T47D (cell line): Measurements from ENCODE around the gene CACNG3.
A peak's percentile ranks its signal among the peaks of the same experiment; 100 is the strongest.
"Not testable (repeated sequence)": the region's sequence is repeated elsewhere in the genome, so short reads cannot be mapped to it uniquely, and the experiment has no call there.

Experiments
- DNase-seq, 2 experiments: peaks; one replicate each; pipeline versions ENCODE4 v3.0.0 to v3.0.0-alpha.2; 2011 to 2012; ENCODE audit warnings: low read depth in 1 of 2, low spot score in 1 of 2
- JUND ChIP-seq: IDR thresholded peaks from 2 replicates; pipeline ENCODE4 v1.6.1; 2012; ENCODE audit warnings: low read depth
- in situ Hi-C: cut with HindIII; loops from 2 replicates; pipeline ENCODE4 v1.10.0; 2016; ENCODE audit warnings: low sequenced_read_pairs, low pct_unique_long_range_greater_than_20kb

The CACNG3 gene

GRCh38 chr16:24255456-24256371 is at the start of gene CACNG3:
TSS of gene CACNG3 (plus strand) at chr16:24256335. CDS start at chr16:24256755, 420 bp downstream.
- DNase-seq, result peak; percentile 49 to 75
- in situ Hi-C loops, result no loop called here
- TF ChIP-seq JUND, result no peak

- TF ChIP-seq JUND, result no peak
- no peak for DNase-seq
- in situ Hi-C loops, result no loop called here
Measured at GRCh38 chr16:24206926-24207325, 49.2 kb upstream of the CACNG3 start.

GRCh38 chr16:24208710-24209109 is 47.4 kb upstream of the CACNG3 start:
- in situ Hi-C loops, result no loop called here
- TF ChIP-seq JUND, result no peak
- DNase-seq, result no peak

GRCh38 chr16:24214992-24215391 is 41.1 kb upstream of the CACNG3 start:
- no peak for DNase-seq
- TF ChIP-seq JUND, result no peak
- in situ Hi-C loops, result no loop called here

- DNase-seq, result no peak
- TF ChIP-seq JUND, result no peak
- in situ Hi-C loops, result no loop called here
Measured at GRCh38 chr16:24216961-24217360, 39.2 kb upstream of the CACNG3 start.

- no peak for TF ChIP-seq JUND
- in situ Hi-C loops, result no loop called here
- no peak for DNase-seq
Measured at GRCh38 chr16:24217461-24217860, 38.7 kb upstream of the CACNG3 start.

- no peak for TF ChIP-seq JUND
- in situ Hi-C loops, result no loop called here
- no peak for DNase-seq
Measured at GRCh38 chr16:24218299-24218698, 37.8 kb upstream of the CACNG3 start.

GRCh38 chr16:24221219-24221618 is 34.9 kb upstream of the CACNG3 start:
- DNase-seq, result no peak
- in situ Hi-C loops, result no loop called here

GRCh38 chr16:24228514-24228913 is 27.6 kb upstream of the CACNG3 start:
- TF ChIP-seq JUND, result no peak
- DNase-seq, result no peak
- in situ Hi-C loops, result no loop called here

More at GRCh38 chr16:24221219-24221618, 34.9 kb upstream of the CACNG3 start:
- no peak for TF ChIP-seq JUND

GRCh38 chr16:24232936-24233335 is 23.2 kb upstream of the CACNG3 start:
- TF ChIP-seq JUND, result no peak
- no peak for DNase-seq

GRCh38 chr16:24234737-24235136 is 21.4 kb upstream of the CACNG3 start:
- DNase-seq, result no peak
- in situ Hi-C loops, result no loop called here
- TF ChIP-seq JUND, result no peak

More at GRCh38 chr16:24232936-24233335, 23.2 kb upstream of the CACNG3 start:
- in situ Hi-C loops, result no loop called here

- DNase-seq, result no peak
- in situ Hi-C loops, result no loop called here
- TF ChIP-seq JUND, result no peak
Measured at GRCh38 chr16:24235806-24236205, 20.3 kb upstream of the CACNG3 start.

- in situ Hi-C loops, DNase-seq: not testable (repeated sequence)
Measured at GRCh38 chr16:24238846-24239245, 17.3 kb upstream of the CACNG3 start.
